SIG-M5 (cell line): ENCODE data around the gene NRG3.
"Not testable (repeated sequence)": the region's sequence is repeated elsewhere in the genome, so short reads cannot be mapped to it uniquely, and the experiment has no call there.

ENCODE experiments used
- DNase-seq: peaks from one replicate; lab custom pipeline; 2025; lab: John Stamatoyannopoulos, UW

Gene NRG3

GRCh38 chr10:82282782-82283456, 407.9 kb downstream of the NRG3 start:
- no peak for DNase-seq

DNA sequence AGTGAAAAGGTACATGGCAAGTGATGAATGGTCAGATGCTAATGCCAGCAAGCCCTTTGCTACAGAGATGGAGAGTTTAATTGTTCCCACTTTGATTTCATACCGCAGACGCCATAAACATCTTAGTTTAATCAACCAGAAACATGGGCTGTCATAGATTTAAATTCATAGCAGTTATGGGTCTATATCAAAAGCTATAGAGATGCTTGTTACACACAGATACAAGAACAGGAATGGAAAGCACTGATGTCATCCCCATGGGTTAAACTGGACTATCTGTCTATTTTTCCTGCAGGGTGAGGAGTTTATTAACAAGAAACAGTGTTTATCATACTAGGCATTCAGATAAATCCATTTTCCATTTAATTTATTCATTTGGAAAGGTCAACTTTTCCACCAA, 409.2 kb downstream of the NRG3 start:
- no peak for DNase-seq

GRCh38 chr10:82288461-82288881, 413.5 kb downstream of the NRG3 start:
- no peak for DNase-seq

DNA sequence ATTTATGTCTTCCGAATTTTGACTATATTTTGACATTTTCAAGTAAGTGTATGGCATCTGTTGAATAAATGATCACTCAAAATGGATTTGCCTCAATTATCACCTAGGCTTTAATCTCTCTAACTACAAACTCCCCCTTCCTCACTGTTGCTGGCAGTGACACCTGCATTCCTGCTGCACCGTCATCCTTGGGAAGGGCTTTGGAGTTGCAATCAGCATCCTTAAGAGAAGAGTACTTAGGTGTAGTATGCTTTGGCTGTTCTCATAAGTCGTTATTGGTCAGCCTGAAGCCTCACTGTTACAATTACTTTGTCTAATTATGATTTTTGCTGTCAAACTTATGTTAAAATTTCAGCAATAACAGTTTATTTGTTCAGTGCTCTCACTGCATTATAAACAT, 415.0 kb downstream of the NRG3 start:
- DNase-seq, result no peak

GRCh38 chr10:82294874-82295378, 419.9 kb downstream of the NRG3 start:
- DNase-seq, result no peak

DNA sequence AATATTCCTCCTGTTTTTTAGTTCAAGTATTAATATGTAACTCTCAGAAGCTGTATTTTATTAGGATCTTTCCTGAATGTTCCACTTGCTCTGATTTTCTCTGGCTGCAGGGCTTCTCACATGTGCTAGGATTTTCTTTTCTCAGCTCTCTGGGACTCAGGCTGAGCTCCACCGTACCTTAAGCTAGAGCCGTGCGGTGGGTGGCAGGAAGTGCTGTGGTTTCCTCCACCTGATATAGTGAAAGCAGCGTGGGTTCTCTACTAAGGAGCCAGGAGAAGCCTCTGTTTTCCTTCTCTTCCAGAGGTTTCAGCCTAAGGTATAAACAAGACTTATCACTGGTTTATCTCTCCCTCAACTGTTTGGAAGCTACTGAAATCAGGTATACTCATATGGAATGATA, 433.6 kb downstream of the NRG3 start:
- no peak for DNase-seq

- no peak for DNase-seq
These were observed 435.8 kb downstream of the NRG3 start for GRCh38 chr10:82310839-82311238.

GRCh38 chr10:82313401-82313800, 438.4 kb downstream of the NRG3 start:
- DNase-seq, result no peak

DNA sequence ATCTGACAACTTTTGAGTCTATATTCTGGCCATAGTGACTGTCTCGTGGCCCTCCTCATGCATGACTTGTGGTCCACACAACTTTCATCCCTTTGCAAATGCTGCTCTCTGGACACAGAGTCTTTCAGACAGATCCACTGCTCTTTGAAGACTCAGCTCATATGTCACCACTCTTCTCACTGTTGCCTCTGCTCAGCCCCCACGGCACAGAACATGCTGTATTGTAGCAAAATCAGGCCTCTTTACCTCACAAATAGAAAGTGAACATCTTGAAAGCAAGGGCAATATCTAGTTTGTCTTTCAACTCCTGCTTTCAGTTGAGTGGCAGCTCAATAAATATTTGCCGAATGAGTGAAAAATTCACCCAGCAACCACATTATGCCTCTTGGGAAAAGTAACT, 443.5 kb downstream of the NRG3 start:
- DNase-seq, result no peak

DNA sequence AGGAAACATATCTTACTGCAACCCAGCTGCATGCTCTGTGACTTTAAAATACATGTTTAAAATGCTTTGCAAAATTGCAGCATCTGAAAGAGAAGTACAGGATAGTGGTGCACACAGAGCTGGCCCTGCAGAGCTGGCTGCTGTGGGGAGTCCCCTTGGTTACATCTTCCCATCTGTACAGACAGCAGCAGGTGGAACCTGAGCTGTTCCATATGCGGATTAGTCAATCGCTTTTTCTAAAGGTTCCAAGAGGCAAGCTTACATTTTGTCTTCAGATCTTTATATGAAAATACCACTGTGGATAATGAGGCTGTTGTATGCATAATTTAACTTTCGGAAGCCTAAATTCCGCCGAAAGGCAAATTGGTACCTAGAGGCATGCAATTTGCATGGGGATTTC, 444.1 kb downstream of the NRG3 start:
- no peak for DNase-seq

- no peak for DNase-seq
These were observed 444.6 kb downstream of the NRG3 start for GRCh38 chr10:82319562-82319961.

- DNase-seq, result no peak
These were observed 446.7 kb downstream of the NRG3 start for GRCh38 chr10:82321724-82322123.

DNA sequence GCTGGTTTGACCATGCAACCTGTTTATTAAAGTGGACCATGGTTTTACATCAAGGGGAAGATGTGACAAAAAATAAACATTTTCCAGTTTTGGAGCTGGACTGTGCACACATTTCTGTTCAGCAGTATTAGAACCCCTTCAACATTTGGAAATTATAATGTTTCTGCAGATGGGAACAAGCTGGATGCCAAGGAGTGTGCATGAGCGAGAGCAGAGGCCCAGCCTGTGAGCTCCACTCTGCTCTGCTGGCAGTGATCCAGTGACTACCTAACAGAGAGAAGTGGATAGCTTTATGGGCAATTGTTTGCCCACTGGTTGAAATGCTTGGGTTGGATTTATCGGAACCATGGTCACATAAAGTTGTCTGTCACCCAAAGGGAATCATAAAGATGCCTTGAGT, 456.7 kb downstream of the NRG3 start:
- DNase-seq, result no peak

- no peak for DNase-seq
These were observed 460.8 kb downstream of the NRG3 start for GRCh38 chr10:82335831-82336230.

DNA sequence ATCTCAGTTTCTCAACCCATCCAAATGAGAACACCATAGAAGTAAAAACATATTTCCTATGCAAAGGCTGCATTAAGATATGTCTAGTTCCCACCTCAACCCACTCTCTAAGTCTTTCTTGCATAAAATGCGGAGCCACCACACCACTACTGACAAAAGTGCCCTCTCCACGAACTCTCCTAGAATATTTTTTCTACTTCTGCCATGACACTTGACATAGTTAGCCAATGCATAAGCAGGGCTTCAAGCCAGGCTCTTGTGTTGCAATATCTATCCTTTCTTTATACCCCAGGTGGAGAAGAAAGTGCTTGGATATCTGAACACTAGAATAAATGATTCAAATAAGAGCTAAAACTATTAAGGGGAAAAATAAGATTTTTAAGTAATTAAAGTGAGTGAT, 465.2 kb downstream of the NRG3 start:
- no peak for DNase-seq

DNA sequence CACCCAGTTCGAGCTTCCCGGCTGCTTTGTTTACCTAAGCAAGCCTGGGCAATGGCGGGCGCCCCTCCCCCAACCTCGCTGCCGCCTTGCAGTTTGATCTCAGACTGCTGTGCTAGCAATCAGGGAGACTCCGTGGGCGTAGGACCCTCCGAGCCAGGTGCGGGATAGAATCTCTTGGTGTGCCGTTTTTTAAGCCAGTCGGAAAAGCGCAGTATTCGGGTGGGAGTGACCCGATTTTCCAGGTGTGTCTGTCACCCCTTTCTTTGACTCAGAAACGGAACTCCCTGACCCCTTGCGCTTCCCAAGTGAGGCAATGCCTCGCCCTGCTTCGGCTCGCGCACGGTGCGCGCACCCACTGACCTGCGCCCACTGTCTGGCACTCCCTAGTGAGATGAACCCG, 474.6 kb downstream of the NRG3 start:
- DNase-seq, result not testable (repeated sequence)

DNA sequence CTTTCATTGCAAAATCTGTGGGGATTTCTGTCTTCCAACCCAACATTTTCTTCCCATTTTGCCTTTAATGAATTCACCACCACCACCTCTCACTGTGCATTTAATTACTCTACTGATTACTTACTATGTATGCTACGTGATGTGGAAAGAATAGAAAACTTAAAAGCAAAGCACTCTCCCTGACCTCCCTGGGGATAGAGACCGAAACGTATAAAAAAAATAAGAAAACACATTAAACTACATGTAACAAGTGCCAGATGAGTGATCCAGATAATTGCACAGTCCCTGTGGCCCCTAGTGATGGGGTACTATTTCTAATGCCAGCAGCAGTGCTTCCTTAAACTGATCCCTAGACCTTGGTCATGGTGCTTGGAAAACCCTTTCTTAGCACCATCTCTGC, 478.4 kb downstream of the NRG3 start:
- no peak for DNase-seq

DNA sequence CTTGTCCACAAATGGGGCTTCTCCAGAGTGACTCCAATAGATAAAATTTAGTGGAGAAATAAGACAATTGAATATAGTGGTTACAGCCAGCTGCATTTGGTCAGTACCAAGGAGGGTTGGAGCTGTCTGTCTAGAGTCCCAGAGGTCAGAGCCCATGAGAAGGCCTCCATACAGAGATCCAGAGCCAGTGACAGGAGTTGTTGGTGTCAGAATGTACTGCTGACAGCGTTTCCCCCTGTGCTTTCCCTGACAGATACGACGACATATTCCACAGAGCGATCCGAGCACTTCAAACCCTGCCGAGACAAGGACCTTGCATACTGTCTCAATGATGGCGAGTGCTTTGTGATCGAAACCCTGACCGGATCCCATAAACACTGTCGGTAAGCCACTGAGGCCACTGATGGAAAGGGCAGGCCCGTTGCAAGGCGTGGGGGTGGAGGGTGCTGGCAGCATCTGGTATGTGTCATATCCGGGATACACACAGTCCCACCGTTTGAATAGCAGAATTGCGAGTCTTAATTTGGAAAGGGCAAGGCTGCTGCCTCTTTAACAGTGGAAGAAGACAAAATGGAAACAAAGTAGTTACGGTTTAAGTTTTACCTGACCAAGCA, 483.6 kb downstream of the NRG3 start:
- DNase-seq, result no peak

- DNase-seq, result no peak
These were observed 486.3 kb downstream of the NRG3 start for GRCh38 chr10:82361256-82361655.

DNA sequence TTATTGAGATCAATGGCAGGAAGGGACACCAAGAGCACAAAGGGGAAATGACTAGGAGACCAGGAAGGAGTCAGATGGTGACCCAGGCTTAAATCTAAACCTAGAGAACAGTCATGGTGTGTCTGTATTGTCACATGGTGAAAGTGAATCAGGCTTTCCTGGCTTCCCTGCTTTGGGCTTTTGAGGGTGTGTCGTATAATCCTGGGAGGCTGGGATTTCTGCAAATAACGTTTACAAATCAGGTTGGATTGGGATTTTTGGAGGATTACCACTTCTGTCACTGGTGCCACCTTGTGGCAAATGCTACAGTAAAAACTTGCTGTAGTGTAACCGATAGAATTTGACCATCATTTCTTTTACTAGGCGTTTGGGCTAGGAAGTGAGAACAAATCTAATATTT, 502.6 kb downstream of the NRG3 start:
- no peak for DNase-seq

DNA sequence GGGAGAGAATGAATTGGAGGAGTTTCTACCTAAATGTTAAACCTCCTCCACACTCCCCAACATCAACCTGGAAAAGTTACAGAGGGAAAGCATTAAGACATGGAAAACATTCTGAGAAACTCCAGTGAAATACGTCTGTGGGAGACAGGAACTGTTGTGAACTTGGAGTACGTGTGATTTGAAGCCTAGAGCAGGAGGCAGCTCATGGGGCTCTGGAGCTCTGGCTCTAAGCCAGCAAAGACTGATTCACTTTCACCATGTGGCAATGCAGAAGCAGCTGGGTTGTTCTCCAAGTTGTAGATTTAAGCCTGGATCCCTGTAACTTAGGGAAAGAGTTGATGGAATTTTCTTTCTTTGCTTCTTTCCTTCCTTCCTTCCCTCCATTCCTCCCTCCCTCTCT, 503.2 kb downstream of the NRG3 start:
- no peak for DNase-seq

- no peak for DNase-seq
These were observed 508.4 kb downstream of the NRG3 start for GRCh38 chr10:82383350-82383749.

DNA sequence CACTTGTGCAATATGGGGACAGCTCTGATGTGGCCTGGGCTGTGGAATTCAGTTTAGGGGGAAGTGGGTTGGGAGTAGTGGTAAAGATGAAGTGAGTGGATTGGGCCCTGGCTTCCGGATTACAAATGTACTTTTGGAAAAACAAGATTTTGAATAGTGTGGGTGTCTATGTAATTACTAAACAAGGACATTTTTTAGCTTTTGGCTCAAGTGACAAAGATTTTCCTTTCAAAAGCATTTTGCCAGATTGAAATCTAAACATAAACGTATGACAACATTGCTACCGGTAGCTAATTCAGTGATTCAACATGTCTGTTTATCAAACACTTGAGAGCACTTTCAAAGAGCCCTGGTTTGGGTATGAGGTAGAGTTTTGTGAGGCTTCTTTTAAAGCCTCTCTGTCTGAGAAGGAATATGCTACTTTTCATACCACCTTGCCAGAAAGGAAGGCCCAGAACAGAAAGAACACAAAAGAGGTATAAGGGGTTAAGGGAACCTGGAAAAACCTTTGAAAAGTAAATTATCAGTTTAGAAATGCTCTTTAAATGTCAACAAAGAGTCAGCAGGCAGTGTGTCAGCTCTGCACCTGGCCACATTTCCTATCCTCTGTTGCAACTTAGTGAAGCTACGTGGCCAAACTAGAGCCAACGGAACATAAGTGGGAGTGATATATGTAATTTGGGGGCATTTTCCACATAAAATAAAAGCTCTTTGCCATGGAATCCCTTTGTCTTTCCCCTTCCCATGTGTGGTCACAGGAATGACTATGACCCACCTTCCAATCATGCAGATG, 516.1 kb downstream of the NRG3 start:
- no peak for DNase-seq
